GM23338 (cell line): Measurements from ENCODE around the gene TGM2. TPM values are rescaled to one million over a fixed set of nuclear protein-coding genes. Genes with fewer than 3 reads are reported as not detected.

Experiments
- ATAC-seq: fragments of 200-7000 bp; cut with Tn5 transposase; 3 replicates; pipeline ENCODE4 v1.9.1; 2020
- DNase-seq: peaks from one replicate; pipeline ENCODE4 v3.0.0-alpha.2; 2015; ENCODE audit warnings: low spot score
- H2AFZ ChIP-seq: fragments of 200-600 bp; sonication (generic); 2 replicates; pipeline ENCODE4 v1.8.0; 2016; ENCODE audit warnings: antibody characterized with exemption, mild to moderate bottlenecking, moderate library complexity
- H3F3A ChIP-seq: fragments of 200-600 bp; sonication (generic); replicated peaks from 2 replicates; pipeline ENCODE4 v1.8.0; 2017; ENCODE audit warnings: antibody characterized with exemption, mixed run types, low read depth
- H3K27ac ChIP-seq: fragments of 200-600 bp; sonication (generic); 2 replicates; pipeline ENCODE4 v1.6.1; 2016; ENCODE audit warnings: low read depth
- H3K27me3 ChIP-seq: fragments of 200-600 bp; sonication (generic); 2 replicates; pipeline ENCODE4 v1.8.0; 2016; ENCODE audit warnings: mild to moderate bottlenecking, mixed run types, moderate library complexity; ENCODE audit not compliant: insufficient read depth
- H3K36me3 ChIP-seq: fragments of 200-600 bp; sonication (generic); 2 replicates; pipeline ENCODE4 v1.8.0; 2016; ENCODE audit warnings: mild to moderate bottlenecking; ENCODE audit not compliant: insufficient read depth
- H3K4me1 ChIP-seq: fragments of 200-600 bp; sonication (generic); 2 replicates; pipeline ENCODE4 v1.8.0; 2016; ENCODE audit warnings: mild to moderate bottlenecking, moderate library complexity; ENCODE audit not compliant: insufficient read depth
- H3K4me2 ChIP-seq: fragments of 200-600 bp; sonication (generic); 2 replicates; pipeline ENCODE4 v1.7.1; 2017; ENCODE audit warnings: mixed run types
- H3K4me3 ChIP-seq: fragments of 200-600 bp; sonication (generic); 2 replicates; pipeline ENCODE4 v1.6.1; 2016; ENCODE audit warnings: mixed run types
- H3K79me2 ChIP-seq: fragments of 200-600 bp; sonication (generic); replicated peaks from 2 replicates; pipeline ENCODE4 v1.8.0; 2017; ENCODE audit warnings: mild to moderate bottlenecking; ENCODE audit not compliant: insufficient read depth
- H3K9me2 ChIP-seq: fragments of 200-600 bp; sonication (generic); 2 replicates; pipeline ENCODE4 v1.8.0; 2017; ENCODE audit not compliant: insufficient read depth
- H4K20me1 ChIP-seq: fragments of 200-600 bp; sonication (generic); replicated peaks from 2 replicates; pipeline ENCODE4 v1.8.0; 2017; ENCODE audit warnings: mild to moderate bottlenecking; ENCODE audit not compliant: insufficient read depth
- H3K27ac Mint-ChIP-seq: 2 replicates; pipeline ENCODE4 v1.8.0; 2020; ENCODE audit warnings: inconsistent platforms, mild to moderate bottlenecking, moderate library complexity, mixed read lengths
- H3K27me3 Mint-ChIP-seq: 3 replicates; pipeline ENCODE4 v1.8.0; 2022; ENCODE audit warnings: low read depth, mild to moderate bottlenecking, moderate library complexity, mixed read lengths, inconsistent platforms; ENCODE audit not compliant: insufficient read depth, poor library complexity
- H3K36me3 Mint-ChIP-seq: 3 replicates; pipeline ENCODE4 v1.8.0; 2021; ENCODE audit warnings: low read depth, mild to moderate bottlenecking, inconsistent platforms, moderate library complexity, mixed read lengths
- H3K4me1 Mint-ChIP-seq: 3 replicates; pipeline ENCODE4 v1.8.0; 2020; ENCODE audit warnings: mild to moderate bottlenecking, inconsistent platforms, mixed read lengths
- H3K4me3 Mint-ChIP-seq: 3 replicates; pipeline ENCODE4 v1.8.0; 2021; ENCODE audit warnings: moderate library complexity, mild to moderate bottlenecking, inconsistent platforms, mixed read lengths
- H3K9me3 Mint-ChIP-seq: 3 replicates; pipeline ENCODE4 v1.8.0; 2020; ENCODE audit warnings: moderate library complexity, mild to moderate bottlenecking, inconsistent platforms, mixed read lengths
- CREB1 ChIP-seq: fragments of 250-450 bp; sonication (Bioruptor Pico); IDR thresholded peaks from 2 replicates; pipeline ENCODE4 v1.5.0; 2020; ENCODE audit warnings: low read depth, mild to moderate bottlenecking, moderate library complexity
- EZH2phosphoT487 ChIP-seq: fragments of 200-600 bp; sonication (generic); IDR thresholded peaks from one replicate; pipeline ENCODE4 v1.8.1; 2018; ENCODE audit warnings: antibody characterized with exemption; ENCODE audit not compliant: unreplicated experiment
- JUNB ChIP-seq: IDR thresholded peaks from one replicate; pipeline ENCODE4 v1.6.1; 2016; ENCODE audit warnings: antibody characterized with exemption; ENCODE audit not compliant: unreplicated experiment
- NANOG ChIP-seq: IDR thresholded peaks from 2 replicates; pipeline ENCODE4 v1.6.1; 2016; ENCODE audit warnings: antibody characterized with exemption, borderline replicate concordance
- POLR2AphosphoS5 ChIP-seq: IDR thresholded peaks from 2 replicates; pipeline ENCODE4 v1.6.1; 2016; ENCODE audit warnings: antibody characterized with exemption, low read depth
- ZNF331 ChIP-seq: fragments of 250-450 bp; sonication (Bioruptor Pico); IDR thresholded peaks from 2 replicates; pipeline ENCODE4 v1.5.0; 2020; ENCODE audit warnings: low read depth, mild to moderate bottlenecking, moderate library complexity
- polyA plus RNA-seq: library from polyadenylated mRNA; unstranded; fragments of >200 nt; fragmentation: Nextera tagmentation; extraction: Ambion mirVana; gene quantifications from 2 replicates; pipeline ENCODE4 v1.2.1, GENCODE V29; 2016
- total RNA-seq: library from RNA; depleted of rRNA; stranded (reverse); fragments of >200 nt; shearing (Covaris generic); gene quantifications from 2 replicates; pipeline ENCODE4 v1.2.3, GENCODE V29; 2014
- TF ChIP-seq, protein P1 (sequence below): IDR thresholded peaks from 2 replicates; pipeline ENCODE4 v1.6.1; 2016; ENCODE audit warnings: antibody characterized with exemption
- TF ChIP-seq, protein P2 (sequence below), 2 experiments: fragments of 200-600 bp in 1 of 2; sonication (generic) in 1 of 2; conservative IDR thresholded peaks; 2 replicates each; pipeline versions ENCODE4 v1.5.1 to v1.6.1; 2016 to 2017; ENCODE audit warnings: antibody characterized with exemption in 2 of 2, low read depth in 2 of 2, mild to moderate bottlenecking in 2 of 2, moderate library complexity in 1 of 2
- TF ChIP-seq, protein P3 (sequence below): fragments of 250-450 bp; sonication (Bioruptor Pico); IDR thresholded peaks from 2 replicates; pipeline ENCODE4 v1.5.0; 2020; ENCODE audit warnings: mild to moderate bottlenecking, moderate library complexity
- TF ChIP-seq, protein P4 (sequence below): IDR thresholded peaks from one replicate; pipeline ENCODE4 v1.6.1; 2018; ENCODE audit warnings: antibody characterized with exemption; ENCODE audit not compliant: unreplicated experiment

Gene TGM2
- total and polyA plus RNA-seq, 2 experiments from 2014 or later: 0.45 to 1.0 TPM

DNA sequence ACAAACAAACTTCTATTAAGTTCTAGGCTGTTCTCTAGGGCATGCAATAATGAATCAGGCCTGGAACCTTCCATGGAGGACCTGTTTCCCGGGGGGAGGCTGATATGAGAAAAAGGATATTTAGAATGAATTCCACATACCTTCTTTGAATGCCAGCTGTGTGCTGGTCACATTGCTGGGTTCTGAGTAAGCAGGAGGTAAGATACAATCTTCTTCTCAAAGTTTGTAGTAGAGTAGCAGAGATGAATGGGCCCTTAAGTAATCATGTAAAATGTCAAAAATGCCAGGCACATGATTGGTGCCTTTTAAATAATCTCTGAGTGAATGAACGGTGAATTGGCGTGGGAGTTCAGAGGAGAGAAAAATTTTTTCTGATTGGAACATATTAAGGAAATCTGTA is 47.4 kb downstream of the TGM2 start:
- Mint-ChIP-seq H3K36me3 (no peaks in the 10 kb centered on the region), H3K27me3 (peaks cover 4% of the 10 kb centered on the region), H3K4me3 (no peak overlapping the region), H3K4me1 (peaks cover 5% of the 10 kb centered on the region; the same call in 1 of the 3 replicates), H3K27ac (no peak overlapping the region), H3K9me3 (no peaks in the 10 kb centered on the region)
- no peaks in the 10 kb centered on the region for H3K36me3 ChIP-seq
- H3K9me2 ChIP-seq: no peaks in the 10 kb centered on the region
- H2AFZ ChIP-seq: no peak overlapping the region
- ATAC-seq (no peak), DNase-seq (no peak)
- H3K79me2 ChIP-seq: no peaks in the 10 kb centered on the region
- no peaks in the 10 kb centered on the region for H3F3A ChIP-seq
- H3K27me3 ChIP-seq: no peaks in the 10 kb centered on the region
- no peak overlapping the region for H3K27ac ChIP-seq
- H3K4me2 ChIP-seq: no peak overlapping the region
- no peaks in the 10 kb centered on the region for H3K4me1 ChIP-seq
- H4K20me1 ChIP-seq: no peaks in the 10 kb centered on the region
- H3K4me3 ChIP-seq: no peak overlapping the region
- TF ChIP-seq CREB1 (CRISPR knock-in tag) (no peak), POLR2AphosphoS5 (no peak), JUNB (no peak), EZH2phosphoT487 (no peak), NANOG (no peak), ZNF331 (no peak)
- TF ChIP-seq, protein P1, sequence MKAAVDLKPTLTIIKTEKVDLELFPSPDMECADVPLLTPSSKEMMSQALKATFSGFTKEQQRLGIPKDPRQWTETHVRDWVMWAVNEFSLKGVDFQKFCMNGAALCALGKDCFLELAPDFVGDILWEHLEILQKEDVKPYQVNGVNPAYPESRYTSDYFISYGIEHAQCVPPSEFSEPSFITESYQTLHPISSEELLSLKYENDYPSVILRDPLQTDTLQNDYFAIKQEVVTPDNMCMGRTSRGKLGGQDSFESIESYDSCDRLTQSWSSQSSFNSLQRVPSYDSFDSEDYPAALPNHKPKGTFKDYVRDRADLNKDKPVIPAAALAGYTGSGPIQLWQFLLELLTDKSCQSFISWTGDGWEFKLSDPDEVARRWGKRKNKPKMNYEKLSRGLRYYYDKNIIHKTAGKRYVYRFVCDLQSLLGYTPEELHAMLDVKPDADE: no peak
- TF ChIP-seq, protein P2, sequence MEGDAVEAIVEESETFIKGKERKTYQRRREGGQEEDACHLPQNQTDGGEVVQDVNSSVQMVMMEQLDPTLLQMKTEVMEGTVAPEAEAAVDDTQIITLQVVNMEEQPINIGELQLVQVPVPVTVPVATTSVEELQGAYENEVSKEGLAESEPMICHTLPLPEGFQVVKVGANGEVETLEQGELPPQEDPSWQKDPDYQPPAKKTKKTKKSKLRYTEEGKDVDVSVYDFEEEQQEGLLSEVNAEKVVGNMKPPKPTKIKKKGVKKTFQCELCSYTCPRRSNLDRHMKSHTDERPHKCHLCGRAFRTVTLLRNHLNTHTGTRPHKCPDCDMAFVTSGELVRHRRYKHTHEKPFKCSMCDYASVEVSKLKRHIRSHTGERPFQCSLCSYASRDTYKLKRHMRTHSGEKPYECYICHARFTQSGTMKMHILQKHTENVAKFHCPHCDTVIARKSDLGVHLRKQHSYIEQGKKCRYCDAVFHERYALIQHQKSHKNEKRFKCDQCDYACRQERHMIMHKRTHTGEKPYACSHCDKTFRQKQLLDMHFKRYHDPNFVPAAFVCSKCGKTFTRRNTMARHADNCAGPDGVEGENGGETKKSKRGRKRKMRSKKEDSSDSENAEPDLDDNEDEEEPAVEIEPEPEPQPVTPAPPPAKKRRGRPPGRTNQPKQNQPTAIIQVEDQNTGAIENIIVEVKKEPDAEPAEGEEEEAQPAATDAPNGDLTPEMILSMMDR (conservative IDR thresholded peaks at IDR 0.05; ENCODE audit: low read depth in 2 of 2): no peak
- TF ChIP-seq, protein P3, sequence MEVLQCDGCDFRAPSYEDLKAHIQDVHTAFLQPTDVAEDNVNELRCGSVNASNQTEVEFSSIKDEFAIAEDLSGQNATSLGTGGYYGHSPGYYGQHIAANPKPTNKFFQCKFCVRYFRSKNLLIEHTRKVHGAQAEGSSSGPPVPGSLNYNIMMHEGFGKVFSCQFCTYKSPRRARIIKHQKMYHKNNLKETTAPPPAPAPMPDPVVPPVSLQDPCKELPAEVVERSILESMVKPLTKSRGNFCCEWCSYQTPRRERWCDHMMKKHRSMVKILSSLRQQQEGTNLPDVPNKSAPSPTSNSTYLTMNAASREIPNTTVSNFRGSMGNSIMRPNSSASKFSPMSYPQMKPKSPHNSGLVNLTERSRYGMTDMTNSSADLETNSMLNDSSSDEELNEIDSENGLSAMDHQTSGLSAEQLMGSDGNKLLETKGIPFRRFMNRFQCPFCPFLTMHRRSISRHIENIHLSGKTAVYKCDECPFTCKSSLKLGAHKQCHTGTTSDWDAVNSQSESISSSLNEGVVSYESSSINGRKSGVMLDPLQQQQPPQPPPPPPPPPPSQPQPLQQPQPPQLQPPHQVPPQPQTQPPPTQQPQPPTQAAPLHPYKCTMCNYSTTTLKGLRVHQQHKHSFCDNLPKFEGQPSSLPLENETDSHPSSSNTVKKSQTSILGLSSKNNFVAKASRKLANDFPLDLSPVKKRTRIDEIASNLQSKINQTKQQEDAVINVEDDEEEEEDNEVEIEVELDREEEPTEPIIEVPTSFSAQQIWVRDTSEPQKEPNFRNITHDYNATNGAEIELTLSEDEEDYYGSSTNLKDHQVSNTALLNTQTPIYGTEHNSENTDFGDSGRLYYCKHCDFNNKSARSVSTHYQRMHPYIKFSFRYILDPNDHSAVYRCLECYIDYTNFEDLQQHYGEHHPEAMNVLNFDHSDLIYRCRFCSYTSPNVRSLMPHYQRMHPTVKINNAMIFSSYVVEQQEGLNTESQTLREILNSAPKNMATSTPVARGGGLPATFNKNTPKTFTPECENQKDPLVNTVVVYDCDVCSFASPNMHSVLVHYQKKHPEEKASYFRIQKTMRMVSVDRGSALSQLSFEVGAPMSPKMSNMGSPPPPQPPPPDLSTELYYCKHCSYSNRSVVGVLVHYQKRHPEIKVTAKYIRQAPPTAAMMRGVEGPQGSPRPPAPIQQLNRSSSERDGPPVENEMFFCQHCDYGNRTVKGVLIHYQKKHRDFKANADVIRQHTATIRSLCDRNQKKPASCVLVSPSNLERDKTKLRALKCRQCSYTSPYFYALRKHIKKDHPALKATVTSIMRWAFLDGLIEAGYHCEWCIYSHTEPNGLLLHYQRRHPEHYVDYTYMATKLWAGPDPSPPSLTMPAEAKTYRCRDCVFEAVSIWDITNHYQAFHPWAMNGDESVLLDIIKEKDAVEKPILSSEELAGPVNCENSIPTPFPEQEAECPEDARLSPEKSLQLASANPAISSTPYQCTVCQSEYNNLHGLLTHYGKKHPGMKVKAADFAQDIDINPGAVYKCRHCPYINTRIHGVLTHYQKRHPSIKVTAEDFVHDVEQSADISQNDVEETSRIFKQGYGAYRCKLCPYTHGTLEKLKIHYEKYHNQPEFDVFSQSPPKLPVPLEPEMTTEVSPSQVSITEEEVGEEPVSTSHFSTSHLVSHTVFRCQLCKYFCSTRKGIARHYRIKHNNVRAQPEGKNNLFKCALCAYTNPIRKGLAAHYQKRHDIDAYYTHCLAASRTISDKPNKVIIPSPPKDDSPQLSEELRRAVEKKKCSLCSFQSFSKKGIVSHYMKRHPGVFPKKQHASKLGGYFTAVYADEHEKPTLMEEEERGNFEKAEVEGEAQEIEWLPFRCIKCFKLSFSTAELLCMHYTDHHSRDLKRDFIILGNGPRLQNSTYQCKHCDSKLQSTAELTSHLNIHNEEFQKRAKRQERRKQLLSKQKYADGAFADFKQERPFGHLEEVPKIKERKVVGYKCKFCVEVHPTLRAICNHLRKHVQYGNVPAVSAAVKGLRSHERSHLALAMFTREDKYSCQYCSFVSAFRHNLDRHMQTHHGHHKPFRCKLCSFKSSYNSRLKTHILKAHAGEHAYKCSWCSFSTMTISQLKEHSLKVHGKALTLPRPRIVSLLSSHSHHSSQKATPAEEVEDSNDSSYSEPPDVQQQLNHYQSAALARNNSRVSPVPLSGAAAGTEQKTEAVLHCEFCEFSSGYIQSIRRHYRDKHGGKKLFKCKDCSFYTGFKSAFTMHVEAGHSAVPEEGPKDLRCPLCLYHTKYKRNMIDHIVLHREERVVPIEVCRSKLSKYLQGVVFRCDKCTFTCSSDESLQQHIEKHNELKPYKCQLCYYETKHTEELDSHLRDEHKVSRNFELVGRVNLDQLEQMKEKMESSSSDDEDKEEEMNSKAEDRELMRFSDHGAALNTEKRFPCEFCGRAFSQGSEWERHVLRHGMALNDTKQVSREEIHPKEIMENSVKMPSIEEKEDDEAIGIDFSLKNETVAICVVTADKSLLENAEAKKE: no peak
- TF ChIP-seq, protein P4, sequence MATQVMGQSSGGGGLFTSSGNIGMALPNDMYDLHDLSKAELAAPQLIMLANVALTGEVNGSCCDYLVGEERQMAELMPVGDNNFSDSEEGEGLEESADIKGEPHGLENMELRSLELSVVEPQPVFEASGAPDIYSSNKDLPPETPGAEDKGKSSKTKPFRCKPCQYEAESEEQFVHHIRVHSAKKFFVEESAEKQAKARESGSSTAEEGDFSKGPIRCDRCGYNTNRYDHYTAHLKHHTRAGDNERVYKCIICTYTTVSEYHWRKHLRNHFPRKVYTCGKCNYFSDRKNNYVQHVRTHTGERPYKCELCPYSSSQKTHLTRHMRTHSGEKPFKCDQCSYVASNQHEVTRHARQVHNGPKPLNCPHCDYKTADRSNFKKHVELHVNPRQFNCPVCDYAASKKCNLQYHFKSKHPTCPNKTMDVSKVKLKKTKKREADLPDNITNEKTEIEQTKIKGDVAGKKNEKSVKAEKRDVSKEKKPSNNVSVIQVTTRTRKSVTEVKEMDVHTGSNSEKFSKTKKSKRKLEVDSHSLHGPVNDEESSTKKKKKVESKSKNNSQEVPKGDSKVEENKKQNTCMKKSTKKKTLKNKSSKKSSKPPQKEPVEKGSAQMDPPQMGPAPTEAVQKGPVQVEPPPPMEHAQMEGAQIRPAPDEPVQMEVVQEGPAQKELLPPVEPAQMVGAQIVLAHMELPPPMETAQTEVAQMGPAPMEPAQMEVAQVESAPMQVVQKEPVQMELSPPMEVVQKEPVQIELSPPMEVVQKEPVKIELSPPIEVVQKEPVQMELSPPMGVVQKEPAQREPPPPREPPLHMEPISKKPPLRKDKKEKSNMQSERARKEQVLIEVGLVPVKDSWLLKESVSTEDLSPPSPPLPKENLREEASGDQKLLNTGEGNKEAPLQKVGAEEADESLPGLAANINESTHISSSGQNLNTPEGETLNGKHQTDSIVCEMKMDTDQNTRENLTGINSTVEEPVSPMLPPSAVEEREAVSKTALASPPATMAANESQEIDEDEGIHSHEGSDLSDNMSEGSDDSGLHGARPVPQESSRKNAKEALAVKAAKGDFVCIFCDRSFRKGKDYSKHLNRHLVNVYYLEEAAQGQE: no peak
